ENCODE results near the gene LDAH.
"Not testable (repeated sequence)": the region's sequence is repeated elsewhere in the genome, so short reads cannot be mapped to it uniquely, and the experiment has no call there.

Gene LDAH

DNA sequence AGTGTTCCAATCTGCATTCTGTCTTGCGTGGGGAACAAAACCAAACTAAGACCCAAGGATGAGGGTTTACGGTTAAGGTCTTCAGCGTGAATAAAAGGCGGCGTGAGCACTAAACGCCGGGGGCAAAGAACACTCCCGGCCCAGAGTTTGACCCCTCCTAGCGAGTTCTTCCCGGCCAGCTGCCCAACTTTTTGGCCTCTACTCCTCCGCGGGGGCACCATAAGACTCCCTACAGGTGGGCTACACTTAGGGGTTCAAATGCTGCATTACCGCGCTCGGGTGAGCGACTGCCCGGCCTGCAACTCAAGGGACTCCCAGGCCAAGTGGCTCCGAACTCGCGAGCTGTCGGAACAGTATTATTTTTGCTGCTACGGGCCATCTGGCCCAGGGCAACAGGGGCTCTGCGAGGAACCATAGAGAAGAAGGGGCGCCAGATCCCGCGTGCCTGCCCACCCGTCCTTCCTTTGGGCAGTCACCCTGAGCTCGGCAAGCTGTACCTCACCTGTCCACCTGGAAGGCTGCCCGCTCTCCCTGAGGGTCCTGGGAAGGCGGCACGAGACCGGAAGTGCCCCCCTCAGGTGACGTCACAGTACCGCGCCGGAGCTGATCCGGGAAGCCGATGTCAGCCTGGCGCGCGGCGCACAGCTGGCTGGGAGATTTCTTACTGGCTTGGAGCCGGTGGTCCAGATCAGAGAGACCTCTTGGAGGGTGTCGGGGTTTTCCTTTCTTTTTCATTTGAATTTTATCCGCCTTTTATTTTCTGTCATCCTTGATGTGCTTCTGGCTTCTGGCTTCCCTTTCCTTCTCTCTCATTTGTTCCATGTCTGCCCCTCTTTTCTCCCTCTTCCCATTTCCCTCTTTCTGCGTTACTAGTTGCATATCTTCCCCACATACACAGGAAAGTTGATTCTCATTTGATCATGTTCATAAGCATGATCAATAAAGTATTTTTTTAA lies at the start of gene LDAH:
TSS of gene LDAH (minus strand) at position 567 of the 956 bp plus-strand sequence. CDS start 21,638 bp downstream, outside the sequence.
- peak; percentile 59 to 70 for DNase-seq

DNA sequence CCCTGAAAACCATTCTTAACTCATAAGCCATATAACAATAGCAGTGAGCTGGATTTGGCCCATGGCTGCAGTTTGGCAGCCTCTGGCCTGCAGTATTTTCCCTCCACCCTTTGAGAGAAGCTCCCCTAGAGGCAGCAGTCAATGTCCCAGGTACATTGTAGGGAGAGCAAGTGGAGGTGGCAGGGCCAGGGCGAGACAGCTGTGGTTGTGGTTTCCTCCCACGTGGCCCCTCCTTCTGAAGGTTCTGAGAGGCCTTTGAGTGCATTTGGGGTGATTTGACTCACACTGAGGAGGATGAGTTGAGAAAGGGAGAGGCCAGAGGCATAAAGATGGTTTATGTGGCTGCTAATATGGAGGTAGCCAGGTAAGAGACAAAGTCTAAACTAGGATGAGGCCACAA lies 45.5 kb upstream of the LDAH start:
- DNase-seq, result no peak

DNA sequence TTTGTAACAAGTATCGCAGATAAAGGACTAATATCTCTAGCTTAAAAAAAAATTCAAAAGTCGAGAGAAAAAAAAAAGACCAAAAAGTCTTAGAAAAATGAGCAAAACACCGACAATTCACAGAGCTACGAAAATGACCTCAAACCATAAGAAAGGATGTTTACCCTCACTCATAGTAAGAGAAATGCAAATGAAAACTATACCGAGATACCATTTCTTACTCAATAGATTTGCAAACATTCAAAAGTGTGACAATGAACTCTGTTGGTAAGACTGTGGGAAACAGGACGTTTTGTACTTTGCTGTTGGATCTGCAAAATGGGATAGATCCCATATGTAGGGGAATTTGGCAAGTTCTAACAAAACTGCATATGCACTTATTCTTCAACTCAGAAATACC lies 39.9 kb upstream of the LDAH start:
- DNase-seq, result no peak

DNA sequence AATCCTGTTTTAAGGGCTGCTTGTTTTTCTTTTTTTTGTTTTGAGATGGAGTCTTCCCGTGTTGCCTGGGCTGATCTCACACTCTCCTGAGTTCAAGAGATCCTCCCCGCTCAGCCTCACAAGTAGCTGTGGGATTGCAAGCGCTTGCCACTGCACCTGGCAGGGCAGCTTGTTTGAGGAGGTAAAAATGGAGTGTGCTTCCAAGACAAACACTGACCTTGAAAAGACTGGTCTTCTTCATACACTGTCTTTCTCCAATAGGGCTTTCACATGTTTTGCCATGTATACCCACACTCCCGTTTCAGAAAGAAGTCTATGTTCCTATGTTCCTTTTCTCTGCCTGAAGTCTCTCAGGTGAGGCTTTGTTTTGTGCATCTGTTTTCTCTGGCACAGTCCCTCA lies 32.6 kb upstream of the LDAH start:
- no peak for DNase-seq

DNA sequence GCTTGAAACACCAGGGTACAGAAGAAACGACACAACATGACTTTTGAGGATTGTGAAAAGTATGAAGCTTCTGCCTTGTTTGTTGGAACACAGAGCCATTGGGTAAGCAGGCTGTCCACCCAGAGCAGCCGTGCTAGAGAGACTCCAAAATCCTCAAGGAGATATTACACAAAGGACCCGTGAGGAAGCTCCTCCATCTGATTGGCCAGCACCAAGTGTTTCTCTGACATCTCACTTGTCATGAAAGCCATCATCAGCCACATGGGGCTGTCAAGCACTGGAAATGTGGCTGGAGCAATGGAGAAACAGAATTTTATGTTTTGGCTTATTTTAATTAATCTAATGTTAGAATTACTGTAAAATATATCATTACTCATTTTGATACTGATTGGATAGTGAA lies 29.8 kb upstream of the LDAH start:
- no peak for DNase-seq

DNA sequence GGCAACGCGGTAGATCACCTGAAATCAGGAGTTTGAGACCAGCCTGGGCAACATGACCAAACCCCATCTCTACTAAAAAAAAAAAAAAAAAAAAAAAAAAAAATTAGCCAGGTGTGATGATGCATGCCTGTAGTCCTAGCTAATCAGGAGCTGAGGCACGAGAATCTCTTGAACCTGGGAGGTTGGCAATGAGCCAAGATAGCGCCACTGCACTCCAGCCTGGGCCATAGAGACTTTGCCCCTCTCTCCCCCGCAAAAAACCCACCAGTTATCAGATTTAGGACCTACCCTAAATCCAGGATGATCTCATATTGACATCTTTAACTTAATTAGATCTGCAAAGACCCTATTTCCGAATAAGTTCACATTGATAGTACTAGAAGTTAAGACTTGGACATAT lies 29.2 kb upstream of the LDAH start:
- no peak for DNase-seq

DNA sequence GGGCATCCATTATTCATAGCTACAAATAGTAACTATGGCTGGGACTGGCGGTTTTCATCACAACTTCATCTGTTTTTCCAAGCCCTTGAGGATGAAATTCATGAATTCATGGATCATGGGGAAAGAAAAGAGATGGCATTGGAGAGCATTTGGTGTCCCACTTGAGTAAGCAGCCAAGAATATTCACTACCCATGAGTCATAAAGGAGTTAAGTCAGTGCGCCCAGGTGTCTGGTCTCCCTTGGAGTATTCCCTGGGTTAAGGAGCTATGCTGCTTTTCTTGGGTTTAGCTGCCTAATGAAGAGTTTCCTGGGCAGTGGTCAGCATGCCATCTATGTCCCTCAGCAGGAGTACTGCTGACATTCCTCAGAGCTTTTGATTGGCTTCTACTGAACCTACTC lies 21.3 kb upstream of the LDAH start:
- DNase-seq, result no peak

DNA sequence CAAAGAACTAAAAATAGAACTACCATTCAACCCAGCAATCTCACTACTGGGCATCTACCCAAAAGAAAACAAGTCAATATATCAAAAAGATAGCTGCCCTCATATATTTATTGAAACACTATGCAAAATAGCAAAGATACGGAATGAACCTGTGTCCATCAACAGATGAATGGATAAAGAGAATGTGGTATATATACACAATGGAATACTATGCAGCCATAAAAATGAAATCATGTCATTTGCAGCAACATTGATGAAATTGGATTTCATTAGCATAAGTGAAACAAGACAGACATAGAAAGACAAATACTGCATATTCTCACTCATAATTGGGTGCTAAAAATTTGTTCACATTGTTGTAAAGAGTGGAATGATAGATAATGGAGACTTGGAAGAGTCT lies 16.2 kb upstream of the LDAH start:
- DNase-seq, result no peak

DNA sequence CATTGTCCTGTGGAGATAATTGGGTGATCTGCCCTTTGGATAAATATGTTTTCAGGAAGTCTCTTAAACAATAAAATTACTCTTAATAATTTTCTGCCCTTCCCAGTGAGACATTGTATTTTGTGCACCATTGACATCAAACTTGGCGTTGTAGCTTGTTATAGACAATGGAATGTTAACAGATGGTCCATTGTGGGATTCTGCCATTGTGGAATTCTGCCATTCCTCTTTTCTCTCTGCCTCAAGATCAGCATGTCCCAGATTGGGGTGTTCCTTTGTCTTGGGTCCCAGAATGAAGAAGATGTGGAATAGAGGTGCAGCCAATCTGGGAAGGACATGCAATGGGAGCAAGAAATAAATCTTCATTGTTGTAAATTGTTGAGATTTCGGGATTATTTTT lies 15.1 kb upstream of the LDAH start:
- DNase-seq, result no peak

DNA sequence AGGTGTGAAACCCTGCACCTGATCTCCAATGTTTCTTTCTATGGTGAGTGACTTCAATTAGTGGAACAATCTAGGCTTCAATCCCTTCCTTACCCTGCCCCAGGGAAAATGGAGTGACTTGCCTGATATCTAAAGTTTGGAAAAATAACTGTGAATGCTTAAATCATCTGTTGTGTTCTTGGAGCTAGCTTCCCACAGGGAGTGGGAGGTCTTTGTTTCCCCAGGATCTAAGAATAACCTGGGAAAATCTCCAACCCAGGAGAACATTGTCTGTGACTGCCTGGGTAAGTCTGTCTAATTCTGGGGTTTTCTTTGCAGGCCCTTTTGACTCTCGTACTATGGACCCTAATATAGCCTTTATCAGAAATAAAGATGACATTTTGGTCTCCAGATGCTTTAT lies 13.6 kb upstream of the LDAH start:
- DNase-seq, result no peak

DNA sequence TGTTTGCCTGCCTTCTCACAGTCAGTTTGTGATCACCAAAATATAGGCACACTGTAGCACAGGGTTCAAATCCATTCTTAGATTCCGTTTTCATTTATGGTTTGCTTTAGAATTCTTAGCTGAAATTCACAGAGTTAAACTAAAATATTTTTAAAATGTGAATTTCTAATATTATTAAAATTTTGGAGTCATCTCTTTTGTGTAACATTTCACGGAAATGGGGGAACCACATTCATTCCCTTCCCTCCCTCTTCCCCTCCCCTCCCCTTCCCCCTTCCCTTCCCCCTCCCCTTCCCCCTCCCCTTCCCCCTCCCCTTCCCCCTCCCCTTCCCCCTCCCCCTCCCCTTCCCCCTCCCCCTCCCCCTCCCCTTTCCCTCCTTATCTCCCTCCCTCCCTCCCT lies 11.4 kb upstream of the LDAH start:
- DNase-seq, result no peak

DNA sequence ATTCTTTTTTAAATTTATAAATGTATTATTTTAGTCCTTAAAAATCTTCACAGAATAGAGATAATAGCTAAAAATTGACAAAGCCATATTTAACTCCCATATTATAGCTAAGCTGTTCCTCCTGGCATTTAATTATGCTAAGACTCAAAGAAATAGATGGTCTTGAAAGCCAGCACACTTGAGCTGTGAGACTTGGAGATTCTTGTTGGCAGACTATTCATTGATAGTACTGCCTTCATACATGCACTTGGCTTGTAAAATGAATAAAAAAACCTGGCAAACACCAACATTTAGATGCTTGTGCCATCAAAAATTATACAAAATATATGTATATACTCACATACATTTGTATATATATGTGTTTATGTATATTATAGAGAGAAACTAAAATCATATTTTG lies 9.7 kb upstream of the LDAH start:
- DNase-seq, result no peak

DNA sequence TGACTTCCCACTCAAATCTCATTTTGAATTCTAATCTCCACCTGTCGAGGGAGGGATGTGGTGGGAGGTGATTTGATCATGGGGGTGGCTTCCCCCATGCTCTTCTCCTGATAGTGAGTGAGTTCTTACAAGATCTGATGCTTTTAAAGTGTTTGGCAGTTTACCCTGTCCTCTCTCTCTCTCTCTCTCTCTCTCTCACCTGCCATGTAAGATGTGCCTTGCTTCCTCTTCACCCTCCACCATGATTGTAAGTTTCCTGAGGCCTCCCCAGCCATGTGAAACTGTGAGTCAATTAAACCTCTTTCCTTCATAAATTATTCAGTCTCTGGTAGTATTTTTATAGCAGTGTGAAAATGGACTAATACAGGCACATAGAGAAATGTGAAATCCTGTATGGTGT lies 7.0 kb upstream of the LDAH start:
- DNase-seq, result no peak

DNA sequence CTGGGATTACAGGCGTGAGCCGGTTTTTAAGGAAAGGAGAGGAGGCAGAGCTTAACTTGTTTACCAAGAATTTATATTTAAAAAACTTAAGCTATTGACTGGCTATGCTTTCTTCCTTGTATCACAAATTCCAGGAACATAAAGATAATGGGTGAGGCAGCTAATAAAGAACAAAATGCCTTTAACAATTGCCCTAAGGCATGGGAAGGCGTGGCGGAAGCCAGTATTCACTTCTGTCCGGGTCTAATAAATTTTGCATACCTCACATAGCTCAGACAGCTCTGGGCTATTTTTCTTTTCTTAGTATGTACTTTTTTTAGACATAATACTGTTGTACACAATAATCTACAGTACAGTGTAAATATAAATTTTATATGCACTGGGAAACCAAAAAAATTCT lies 1.0 kb upstream of the LDAH start:
- no peak for DNase-seq

DNA sequence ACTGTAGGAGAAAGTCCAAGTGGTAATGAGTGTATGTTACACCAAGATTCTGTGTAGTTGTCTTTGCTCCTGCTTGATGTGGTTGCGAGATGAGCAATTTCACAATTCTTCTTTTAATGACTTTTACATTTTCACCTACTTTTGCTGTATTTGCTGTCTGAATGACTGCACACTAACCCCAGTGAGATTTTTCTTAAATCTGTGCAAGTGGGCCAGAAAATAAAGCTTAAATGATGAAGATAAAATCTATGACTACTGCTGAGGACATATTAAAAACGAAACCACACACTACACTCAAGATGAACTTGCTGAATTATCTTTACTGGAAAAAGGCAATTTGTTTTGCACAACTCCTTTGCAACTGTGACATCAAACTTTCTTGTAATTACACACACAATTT lies 4.1 kb downstream of the LDAH start:
- no peak for DNase-seq

DNA sequence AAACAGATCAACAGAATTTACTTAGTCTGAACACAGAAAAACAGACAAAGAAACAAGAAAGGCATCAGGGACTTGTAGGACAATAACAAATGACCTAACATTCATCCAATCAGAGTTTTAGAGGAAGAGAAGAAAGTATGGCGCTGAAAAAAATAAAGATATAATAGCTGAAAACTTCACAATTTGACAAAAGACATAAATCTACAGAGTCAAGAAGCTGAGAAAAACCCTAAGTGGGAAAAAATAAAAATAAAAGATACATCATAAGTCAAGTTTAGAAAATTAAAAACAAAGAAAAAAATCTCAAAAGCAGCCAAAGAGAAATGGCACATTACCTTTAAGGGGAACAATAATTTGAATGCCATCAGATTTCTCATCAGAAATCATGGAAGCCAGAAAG lies 7.7 kb downstream of the LDAH start:
- no peak for DNase-seq

DNA sequence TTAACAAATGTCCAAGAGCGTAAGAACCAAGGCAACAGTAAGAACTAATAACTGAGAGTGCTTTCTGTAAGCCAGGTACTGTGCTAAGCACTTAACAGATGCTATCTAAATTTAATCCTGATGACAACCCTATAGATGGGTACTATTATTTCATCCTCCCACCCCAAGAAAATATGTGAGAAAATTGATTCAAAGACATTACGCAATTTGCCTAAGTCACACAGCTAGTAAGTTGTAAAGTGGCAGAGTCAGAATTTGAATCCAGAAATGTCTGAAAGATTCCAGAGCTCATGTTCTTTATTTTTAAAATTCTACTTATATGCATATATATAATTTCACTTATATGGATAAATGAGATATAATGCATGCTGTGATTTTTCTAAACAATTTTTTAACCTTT lies 10.1 kb downstream of the LDAH start:
- no peak for DNase-seq

DNA sequence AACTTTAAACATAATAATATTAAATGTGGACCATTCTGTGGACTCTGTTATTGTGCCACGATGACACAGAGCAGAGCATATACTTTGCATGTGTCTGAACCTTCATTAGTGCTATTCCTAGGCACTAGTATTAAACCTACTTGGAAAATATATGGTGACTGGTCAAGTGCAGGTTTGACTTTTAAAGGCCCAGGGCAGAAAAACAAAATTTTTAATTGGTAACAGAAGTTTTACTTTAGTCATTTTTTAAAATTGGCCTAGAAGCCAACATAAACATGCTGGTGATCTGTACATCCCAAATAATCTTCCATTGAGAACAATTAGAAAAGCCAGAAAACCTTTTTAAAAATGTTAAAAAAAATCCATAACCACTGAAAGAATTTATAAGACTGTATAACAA lies 16.6 kb downstream of the LDAH start:
- no peak for DNase-seq

DNA sequence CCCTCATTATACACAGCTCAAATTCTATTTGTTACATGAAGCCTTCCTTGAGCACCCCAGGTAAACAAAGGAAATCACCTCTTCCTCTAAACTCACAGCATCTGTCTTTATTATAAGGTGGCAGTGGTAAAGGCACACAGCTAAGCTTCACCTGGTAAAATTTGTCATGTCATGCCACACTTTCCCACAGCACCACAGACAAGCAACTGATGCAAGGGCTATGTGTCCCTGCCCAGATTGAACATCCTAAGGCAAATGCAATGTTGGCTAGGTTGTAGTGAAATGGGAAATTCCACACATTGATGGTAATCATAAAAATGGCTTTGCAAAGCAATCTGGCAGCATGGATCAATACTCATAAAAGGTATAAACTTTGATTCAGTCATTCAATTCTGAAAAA lies 18.9 kb downstream of the LDAH start:
- DNase-seq, result no peak

DNA sequence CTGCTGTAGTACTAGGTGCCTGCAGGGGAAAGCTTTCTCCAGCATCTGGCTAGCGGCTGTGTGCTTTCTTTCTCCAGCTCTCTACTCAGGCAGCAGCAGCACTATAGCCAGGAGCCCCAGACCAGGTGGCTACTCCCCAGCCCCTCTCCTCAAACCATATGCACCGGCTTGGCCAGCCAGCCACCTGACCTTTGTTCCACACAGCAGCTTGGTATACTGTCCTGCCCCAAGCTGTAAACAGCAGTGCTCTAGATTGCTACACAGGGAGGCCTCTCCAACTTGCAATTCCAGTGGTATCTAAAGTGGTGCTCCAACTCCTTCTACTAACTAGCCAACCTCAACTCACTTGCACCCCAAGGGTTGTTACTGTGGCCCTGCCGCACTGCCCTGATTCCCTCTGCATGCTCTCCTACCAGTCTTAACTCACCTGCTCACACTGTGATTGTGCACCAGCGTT lies 19.6 kb downstream of the LDAH start:
- no peak for DNase-seq

DNA sequence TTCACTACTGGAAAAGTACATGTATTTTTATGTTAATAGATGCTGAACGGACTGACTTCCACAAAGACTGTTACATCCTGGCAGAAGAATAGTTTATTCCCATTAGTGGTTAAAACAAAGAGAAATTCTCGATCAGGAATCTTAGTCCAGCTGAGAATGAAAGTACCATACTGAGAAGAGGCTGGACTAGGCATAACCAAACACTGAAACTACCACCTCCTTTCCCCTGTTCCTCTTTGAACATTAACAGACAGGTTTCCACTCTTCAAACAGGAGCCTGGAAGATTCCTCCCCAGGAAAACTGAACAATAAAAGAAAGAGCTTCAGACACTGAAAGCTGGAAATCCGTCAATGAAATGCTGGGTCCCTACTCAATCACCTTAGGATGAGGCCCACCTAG lies 25.8 kb downstream of the LDAH start:
- DNase-seq, result no peak

DNA sequence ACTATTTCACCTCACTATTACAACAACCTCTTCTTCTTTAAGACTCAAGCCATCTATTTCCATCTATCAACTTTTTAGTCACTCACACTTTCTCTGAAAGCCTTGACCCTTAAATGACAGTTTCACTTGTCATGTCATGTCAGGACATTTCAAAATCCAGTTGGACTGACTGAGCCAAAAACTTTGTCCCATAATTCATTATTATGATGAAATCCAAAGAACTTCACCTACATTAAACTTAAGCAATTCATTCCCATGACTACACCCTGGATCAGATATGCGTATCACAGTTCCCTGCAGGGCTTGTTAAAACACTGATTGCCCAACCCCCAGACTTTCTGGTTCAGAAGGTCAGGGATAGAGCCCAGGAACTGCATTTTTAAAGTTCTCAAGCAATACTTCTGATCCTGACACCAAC lies 26.5 kb downstream of the LDAH start:
- DNase-seq, result no peak

DNA sequence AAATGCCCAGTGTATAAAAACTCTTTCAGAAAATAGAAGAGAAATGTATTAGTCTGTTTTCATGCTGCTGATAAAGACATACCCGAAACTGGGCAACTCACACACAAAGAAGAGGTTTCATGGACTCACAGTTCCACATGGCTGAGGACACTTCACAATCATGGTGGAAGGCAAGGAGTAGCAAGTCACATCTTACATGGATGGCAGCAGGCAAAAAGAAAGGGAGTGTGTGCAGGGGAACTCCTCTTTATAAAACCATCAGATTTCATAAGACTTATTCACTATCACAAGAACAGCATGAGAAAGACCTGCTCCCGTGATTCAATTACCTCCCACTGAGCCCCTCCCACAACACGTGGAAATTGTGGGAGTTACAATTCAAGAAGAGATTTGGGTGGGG lies 29.0 kb downstream of the LDAH start:
- not testable (repeated sequence) for DNase-seq

DNA sequence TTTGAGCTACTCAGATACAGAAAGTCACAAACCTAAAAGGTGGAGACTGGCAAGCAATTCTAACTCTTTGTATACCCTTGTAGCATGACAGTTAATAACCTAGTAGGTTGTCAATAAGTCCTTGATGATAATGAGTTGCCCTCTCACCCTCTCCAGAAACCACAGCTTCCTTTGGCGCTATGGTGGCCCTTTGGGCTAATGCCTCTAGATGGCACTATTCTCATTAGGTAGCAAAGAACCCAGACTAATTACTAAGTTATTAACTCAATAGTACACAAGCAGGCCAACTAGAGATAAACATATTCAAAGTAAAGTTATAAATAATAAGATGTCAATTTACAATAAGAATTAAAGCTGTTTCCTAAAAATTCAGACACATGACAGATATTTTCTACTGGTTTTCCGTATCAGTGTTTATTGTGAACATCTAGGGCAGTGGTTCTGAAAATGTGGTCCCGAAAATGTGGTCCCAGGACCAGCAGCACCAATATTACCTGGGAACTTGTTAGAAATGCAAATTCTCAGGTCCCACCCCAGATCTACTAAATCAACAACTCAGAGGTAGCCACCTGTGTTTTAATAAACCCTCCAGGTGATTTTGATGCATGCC lies 41.1 kb downstream of the LDAH start:
- no peak for DNase-seq

DNA sequence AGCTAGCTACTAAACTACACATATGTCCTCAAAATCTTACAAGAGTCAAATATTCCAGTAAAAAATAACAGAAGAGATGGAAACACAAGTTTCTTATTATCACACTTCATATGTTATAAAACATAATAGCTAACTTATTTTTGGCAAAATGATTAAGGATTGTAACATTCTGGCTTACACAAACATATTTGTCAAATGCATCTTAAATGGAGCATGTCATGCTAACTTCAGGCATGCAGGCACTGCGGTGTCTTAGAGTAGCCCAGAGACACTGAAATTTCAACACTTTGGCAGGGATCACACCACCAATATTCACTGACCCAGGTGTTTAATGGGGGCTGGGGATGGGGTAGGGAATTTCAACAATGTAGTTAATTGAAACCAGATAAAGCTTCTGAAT lies 51.6 kb downstream of the LDAH start:
- DNase-seq, result no peak
